ENCODE measurements around the gene NKPD1.

NKPD1 gene

GRCh38 chr19:45117167-45117594 lies 43.6 kb downstream of the NKPD1 start:
- DNase-seq, result no peak

GRCh38 chr19:45115809-45116615 lies 44.8 kb downstream of the NKPD1 start:
- DNase-seq, result no peak

GRCh38 chr19:45114116-45114515 lies 46.7 kb downstream of the NKPD1 start:
- no peak for DNase-seq

DNA sequence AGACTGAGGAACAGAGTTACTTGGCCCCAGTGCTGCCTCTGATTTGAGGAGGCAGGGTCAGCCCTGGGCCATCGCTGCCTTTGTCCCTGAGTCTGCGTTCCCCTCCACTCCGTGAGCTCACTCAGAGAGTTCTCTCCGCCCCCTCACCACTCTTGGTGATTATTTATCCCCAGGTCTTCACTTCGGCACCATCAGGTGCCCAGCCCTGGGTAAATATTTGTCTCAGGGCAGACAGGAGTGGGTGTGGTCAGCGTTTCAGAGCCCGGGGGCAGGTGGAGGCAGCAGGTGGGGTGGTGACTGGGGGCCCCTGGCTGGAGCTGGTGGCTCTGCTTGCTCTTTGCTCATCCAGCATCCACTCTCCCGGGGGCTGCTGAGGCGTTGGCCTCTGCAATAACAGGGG lies 47.2 kb downstream of the NKPD1 start:
- DNase-seq, result no peak

- DNase-seq, result no peak
These were observed 48.5 kb downstream of the NKPD1 start for GRCh38 chr19:45112111-45112827.
